Fibroblast of villous mesenchyme (primary cell): ENCODE results near the gene RALB. TPM values are rescaled to one million over a fixed set of nuclear protein-coding genes. Genes with fewer than 3 reads are reported as not detected.
"Not testable (repeated sequence)": the region's sequence is repeated elsewhere in the genome, so short reads cannot be mapped to it uniquely, and the experiment has no call there.

Experiments
- DNase-seq: peaks from one replicate; pipeline ENCODE4 v3.0.0-alpha.2; 2010; ENCODE audit warnings: low read depth
- H3K4me3 ChIP-seq: 2 replicates; pipeline ENCODE4 v1.5.1; 2011; ENCODE audit warnings: low read depth, mild to moderate bottlenecking, low read length
- CTCF ChIP-seq: IDR thresholded peaks from 2 replicates; pipeline ENCODE4 v1.5.1; 2012; ENCODE audit warnings: low read depth, mild to moderate bottlenecking, low read length; ENCODE audit not compliant: insufficient read depth
- total RNA-seq: library from RNA; depleted of rRNA; stranded (reverse); fragments of >200 nt; gene quantifications from 2 replicates; pipeline ENCODE4 v1.2.3, GENCODE V29; 2012

Gene RALB
- total RNA-seq, 1 donor, result 66.9 TPM

- DNase-seq, result no peak
- TF ChIP-seq CTCF, result no peak
- no peak overlapping the region for H3K4me3 ChIP-seq
These were observed 4.0 kb downstream of the RALB start for GRCh38 chr2:120256651-120257000.

GRCh38 chr2:120257522-120257921 is 4.9 kb downstream of the RALB start:
- no peak overlapping the region for H3K4me3 ChIP-seq
- no peak for TF ChIP-seq CTCF

GRCh38 chr2:120258196-120258595 is 5.5 kb downstream of the RALB start:
- DNase-seq, result no peak
- TF ChIP-seq CTCF, result no peak
- H3K4me3 ChIP-seq, result no peak overlapping the region

More at GRCh38 chr2:120257522-120257921, 4.9 kb downstream of the RALB start:
- DNase-seq, result no peak

GRCh38 chr2:120259939-120260338 is 7.3 kb downstream of the RALB start:
- not testable (repeated sequence) for DNase-seq, H3K4me3 ChIP-seq

- TF ChIP-seq CTCF, result no peak
- no peak for DNase-seq
- no peak overlapping the region for H3K4me3 ChIP-seq
These were observed 8.1 kb downstream of the RALB start for GRCh38 chr2:120260736-120261135.

- H3K4me3 ChIP-seq, result no peak overlapping the region
- DNase-seq, result no peak
- no peak for TF ChIP-seq CTCF
These were observed 8.8 kb downstream of the RALB start for GRCh38 chr2:120261387-120262006.

- H3K4me3 ChIP-seq, result no peak overlapping the region
- no peak for DNase-seq
- TF ChIP-seq CTCF, result no peak
These were observed 9.5 kb downstream of the RALB start for GRCh38 chr2:120262150-120262549.
